ENCODE measurements around the gene FOXRED2. TPM values are rescaled to one million over a fixed set of nuclear protein-coding genes. Genes with fewer than 3 reads are reported as not detected.

FOXRED2 gene
- total RNA-seq, 1 experiment from 2014 or later: 6.3 TPM

GRCh38 chr22:36442506-36443197 is 64.2 kb downstream of the FOXRED2 start:
- H3K4me3 ChIP-seq: no peak overlapping the region
- H3K27me3 ChIP-seq (replicated peaks): no peaks in the 10 kb centered on the region
- H3K4me1 ChIP-seq (replicated peaks): peaks cover 44% of the 10 kb centered on the region
- DNase-seq (ENCODE audit: low read depth in 1 of 2, low spot score in 2 of 2): no peak
- H3K36me3 ChIP-seq: no peaks in the 10 kb centered on the region
- H3K9me3 ChIP-seq (replicated peaks): no peaks in the 10 kb centered on the region
- H3K27ac ChIP-seq: no peak overlapping the region

GRCh38 chr22:36440429-36441002 is 66.3 kb downstream of the FOXRED2 start:
- no peak overlapping the region for H3K4me3 ChIP-seq
- H3K9me3 ChIP-seq (replicated peaks): no peaks in the 10 kb centered on the region
- H3K36me3 ChIP-seq: no peaks in the 10 kb centered on the region
- DNase-seq (ENCODE audit: low read depth in 1 of 2, low spot score in 2 of 2): no peak
- H3K4me1 ChIP-seq (replicated peaks): peaks cover 62% of the 10 kb centered on the region
- no peaks in the 10 kb centered on the region for H3K27me3 ChIP-seq (replicated peaks)
- no peak overlapping the region for H3K27ac ChIP-seq

GRCh38 chr22:36439481-36440271 is 67.2 kb downstream of the FOXRED2 start:
- Histone ChIP-seq H3K27ac (peak overlapping the region; percentile 57), H3K9me3 (replicated peaks) (no peaks in the 10 kb centered on the region), H3K27me3 (replicated peaks) (no peaks in the 10 kb centered on the region), H3K4me1 (replicated peaks) (peaks cover 58% of the 10 kb centered on the region), H3K4me3 (no peak overlapping the region), H3K36me3 (no peaks in the 10 kb centered on the region)
- DNase-seq (ENCODE audit: low read depth in 1 of 2, low spot score in 2 of 2): peak; percentile 90 to 92

Other genes starting within 250 kb of the FOXRED2 start
- gene MYH9, start 119.1 kb downstream of the FOXRED2 start, total RNA-seq (2014; rRNA removed; shearing (Covaris generic)): 510 and 668 TPM in 2 replicates
- gene TXN2, start 25.4 kb downstream of the FOXRED2 start, total RNA-seq (2014; rRNA removed; shearing (Covaris generic)): 18.8 and 27.4 TPM in 2 replicates
- 266 and 351 TPM in 2 replicates for gene EIF3D, start 22.1 kb upstream of the FOXRED2 start, total RNA-seq (2014; rRNA removed; shearing (Covaris generic))
- gene CACNG2, start 196.7 kb upstream of the FOXRED2 start, total RNA-seq (2014; rRNA removed; shearing (Covaris generic)): not detected in 2 replicates